GM12878 (cell line): ENCODE data around the gene DPY30. TPM values are rescaled to one million over a fixed set of nuclear protein-coding genes. Genes with fewer than 3 reads are reported as not detected.

ENCODE experiments used
- ATAC-seq: fragments of 200-7000 bp; cut with Tn5 transposase; 3 replicates; pipeline ENCODE4 v1.9.1; 2020; ENCODE audit warnings: mild to moderate bottlenecking, moderate library complexity
- BruUV-seq: library from RNA; stranded (reverse); fragments of 400-500 nt; replicated peaks from 2 replicates; lab custom pipeline; 2021; lab: Mats Ljungman, UMichigan
- CTCF ChIA-PET: fragments of 300-600 bp; sonication (Branson Sonifier 250); formaldehyde crosslinking; extraction: SDS; loops from one replicate; lab custom pipeline; 2021; ENCODE audit warnings: inconsistent platforms; lab: Yijun Ruan, JAX
- POLR2A ChIA-PET: fragments of 350-600 bp; formaldehyde crosslinking; extraction: SDS; loops from one replicate; lab custom pipeline; 2021; ENCODE audit warnings: inconsistent platforms; lab: Charles Lee
- RAD21 ChIA-PET: fragments of 300-600 bp; sonication (Branson Sonifier 250); formaldehyde crosslinking; loops from one replicate; lab custom pipeline; 2023; ENCODE audit warnings: antibody characterized with exemption; ENCODE audit not compliant: unreplicated experiment; lab: Charles Lee
- SMC1A ChIA-PET: fragments of 300-600 bp; sonication (Branson Sonifier 250); formaldehyde crosslinking; loops from one replicate; lab custom pipeline; 2023; ENCODE audit not compliant: unreplicated experiment, uncharacterized antibody; lab: Charles Lee
- DNase-seq: peaks from one replicate; pipeline ENCODE4 v3.0.0-alpha.2; 2011; ENCODE audit warnings: low read depth, low spot score
- FAIRE-seq: peaks from 3 replicates; lab custom pipeline; 2011; peaks lifted over from hg19 to GRCh38; lab: Jason Lieb, UNC
- H2AFZ ChIP-seq: 2 replicates; pipeline ENCODE4 v1.6.0; 2011; ENCODE audit warnings: low read depth, low read length, control low read depth; ENCODE audit not compliant: control insufficient read depth
- H3K27ac ChIP-seq: 2 replicates; pipeline ENCODE4 v1.5.1; 2011; ENCODE audit warnings: control low read depth; ENCODE audit not compliant: control insufficient read depth, insufficient read depth
- H3K27me3 ChIP-seq, 2 experiments: replicated peaks in 1 of 2; 2 replicates each; pipeline versions ENCODE4 v1.6.0 to v1.6.1; 2011; ENCODE audit warnings: low read length in 1 of 2; ENCODE audit not compliant: control insufficient read depth in 2 of 2, insufficient read depth in 2 of 2
- H3K36me3 ChIP-seq, 2 experiments: 2 replicates each; pipeline ENCODE4 v1.5.1; 2011; ENCODE audit warnings: low read length in 1 of 2; ENCODE audit not compliant: control insufficient read depth in 2 of 2, insufficient read depth in 2 of 2
- H3K4me1 ChIP-seq: 2 replicates; pipeline ENCODE4 v1.6.1; 2011; ENCODE audit warnings: mild to moderate bottlenecking, low read length, moderate library complexity, mixed read lengths; ENCODE audit not compliant: control insufficient read depth, insufficient read depth
- H3K4me2 ChIP-seq: 2 replicates; pipeline ENCODE4 v1.6.0; 2011; ENCODE audit warnings: control low read depth; ENCODE audit not compliant: control insufficient read depth, insufficient read depth
- H3K4me3 ChIP-seq: fragments of 200-600 bp; sonication (generic); 2 replicates; pipeline ENCODE4 v1.5.1; 2016
- H3K79me2 ChIP-seq: 2 replicates; pipeline ENCODE4 v1.6.0; 2011; ENCODE audit warnings: low read length; ENCODE audit not compliant: control insufficient read depth, insufficient read depth
- H3K9ac ChIP-seq: 2 replicates; pipeline ENCODE4 v1.8.0; 2011; ENCODE audit warnings: low read length, control low read depth, mixed read lengths; ENCODE audit not compliant: control insufficient read depth, insufficient read depth
- H3K9me3 ChIP-seq: replicated peaks from 3 replicates; pipeline ENCODE4 v1.5.1; 2011; ENCODE audit warnings: mild to moderate bottlenecking, low read length; ENCODE audit not compliant: control insufficient read depth, insufficient read depth
- H4K20me1 ChIP-seq: 2 replicates; pipeline ENCODE4 v1.6.0; 2011; ENCODE audit not compliant: control insufficient read depth, insufficient read depth
- CBX3 ChIP-seq: fragments of 200-600 bp; sonication (generic); IDR thresholded peaks from 2 replicates; pipeline ENCODE4 v1.6.1; 2016; ENCODE audit warnings: low read depth, borderline replicate concordance
- CHD1 ChIP-seq: IDR thresholded peaks from 2 replicates; pipeline ENCODE4 v1.6.1; 2012; ENCODE audit warnings: low read depth, low read length, improper control_type of control experiment
- ESRRA ChIP-seq: IDR thresholded peaks from 2 replicates; pipeline ENCODE4 v1.6.1; 2012; ENCODE audit warnings: mild to moderate bottlenecking, low read length, improper control_type of control experiment
- ETV6 ChIP-seq, 2 experiments: fragments of 450-650 bp in 1 of 2; IDR thresholded peaks in 1 of 2; conservative IDR thresholded peaks in 1 of 2; 2 replicates each; pipeline ENCODE4 v1.6.1; 2014; ENCODE audit warnings: antibody characterized with exemption in 1 of 2, borderline replicate concordance in 1 of 2, low read depth in 1 of 2, mild to moderate bottlenecking in 1 of 2, moderate library complexity in 1 of 2
- FOS ChIP-seq: IDR thresholded peaks from 3 replicates; pipeline ENCODE4 v1.6.1; 2011; ENCODE audit warnings: borderline replicate concordance; ENCODE audit not compliant: insufficient read length; ENCODE audit errors: extremely low read depth
- HDAC6 ChIP-seq: fragments of 200-600 bp; sonication (generic); IDR thresholded peaks from one replicate; pipeline ENCODE4 v1.8.0; 2017; ENCODE audit warnings: antibody characterized with exemption; ENCODE audit not compliant: unreplicated experiment
- KLF5 ChIP-seq: fragments of 450-650 bp; IDR thresholded peaks from 2 replicates; pipeline ENCODE4 v1.6.1; 2014; ENCODE audit warnings: mild to moderate bottlenecking; ENCODE audit not compliant: partially characterized antibody
- MEF2B ChIP-seq: fragments of 450-650 bp; IDR thresholded peaks from 2 replicates; pipeline ENCODE4 v1.6.1; 2018; ENCODE audit warnings: mild to moderate bottlenecking, moderate library complexity; ENCODE audit not compliant: partially characterized antibody, poor library complexity, severe bottlenecking
- SMAD5 ChIP-seq: IDR thresholded peaks from 2 replicates; pipeline ENCODE4 v1.6.1; 2016; ENCODE audit warnings: antibody characterized with exemption, low read depth
- SPI1 ChIP-seq: IDR thresholded peaks from 2 replicates; pipeline ENCODE4 v1.6.1; 2011; ENCODE audit warnings: low read depth, mild to moderate bottlenecking, low read length, moderate library complexity, borderline replicate concordance; ENCODE audit not compliant: insufficient read depth
- TCF3 ChIP-seq: IDR thresholded peaks from 2 replicates; pipeline ENCODE4 v1.6.1; 2012; ENCODE audit warnings: low read depth, mild to moderate bottlenecking, low read length, borderline replicate concordance; ENCODE audit not compliant: insufficient read depth
- TCF7 ChIP-seq: IDR thresholded peaks from 2 replicates; pipeline ENCODE4 v1.6.1; 2014; ENCODE audit warnings: antibody characterized with exemption, borderline replicate concordance
- WGBS: methylation state at CpG from one replicate; pipeline ENCODE4 v1.1.6; 2016; ENCODE audit warnings: low lambda C conversion rate; ENCODE audit not compliant: insufficient replicate concordance, insufficient coverage; ENCODE audit errors: missing lambda C conversion rate; 5-methylcytosine and 5-hydroxymethylcytosine counted together
- in situ Hi-C: fragments of 300-500 bp; cut with MboI; formaldehyde crosslinking; loops from 9 replicates; pipeline ENCODE4 v1.14.3; 2018; ENCODE audit warnings: mixed read lengths
- intact Hi-C: fragments of 100-400 bp; cut with micrococcal nuclease; formaldehyde crosslinking; loops from one replicate; pipeline ENCODE4 v1.14.2; 2022; ENCODE audit not compliant: unreplicated experiment
- polyA plus RNA-seq, 11 experiments: library from polyadenylated mRNA; depleted of rRNA in 4 of 11; unstranded in 6 of 11; stranded (reverse) in 5 of 11; fragments of >200 nt; fragmentation: Nextera tagmentation in 4 of 11; fragmentation: Illumina TruSeq in 1 of 11; extraction: Ambion mirVana in 4 of 11; extraction: Trizol in 1 of 11; gene quantifications; 1 replicate in 1 of 11; 2 replicates in 10 of 11; pipeline versions ENCODE4 v1.2.1 to v1.2.3, GENCODE V29; 2011 to 2016; ENCODE audit warnings: inconsistent platforms in 2 of 11, missing spikeins in 2 of 11, low read depth in 1 of 11
- total RNA-seq, 4 experiments: library from RNA; depleted of rRNA in 3 of 4; stranded (reverse); fragments of >200 nt in 3 of 4; fragmentation: Illumina TruSeq in 1 of 4; extraction: Trizol in 1 of 4; gene quantifications; 2 replicates each; pipeline versions ENCODE4 v1.2.1 to v1.2.3, GENCODE V29; 2013 to 2021
- TF ChIP-seq, protein P1 (sequence below): fragments of 450-650 bp; IDR thresholded peaks from 2 replicates; pipeline ENCODE4 v1.6.1; 2018; ENCODE audit warnings: mild to moderate bottlenecking, low read depth, moderate library complexity; ENCODE audit not compliant: partially characterized antibody

DPY30 gene
- total and polyA plus RNA-seq, 10 of the 15 experiments (the other 5 are each of a cell fraction or from before 2014, with no cell fraction given) = 45.8 to 307 (median 89.2) TPM

GRCh38 chr2:32003791-32004190, 35.8 kb downstream of the DPY30 start:
- H4K20me1 ChIP-seq = peaks cover 4% of the 10 kb centered on the region; the same call in 1 of the 2 replicates
- CTCF ChIA-PET = no interaction called here
- peak overlapping the region; percentile 48 for H3K4me2 ChIP-seq
- in situ Hi-C loops = no loop called here
- intact Hi-C loops = no loop called here
- no peaks in the 10 kb centered on the region for H3K9me3 ChIP-seq
- POLR2A ChIA-PET = interaction anchor here (1.6 to 2.1 kb wide), 2 partner anchors 24 to 36 kb away, joined by 4 to 7 read pairs; partner anchors contain the start of gene DPY30
- H3K27ac ChIP-seq = peak overlapping the region; percentile 24
- ATAC-seq = peak; percentile 5; the same call in 2 of the 3 replicates
- H3K4me3 ChIP-seq = no peak overlapping the region
- peaks cover 19% of the 10 kb centered on the region for H3K4me1 ChIP-seq
- BruUV-seq = no TSS peak
- H3K27me3 ChIP-seq = no peaks in the 10 kb centered on the region
- H2AFZ ChIP-seq = no peak overlapping the region
- DNase-seq = no peak
- no peak overlapping the region for H3K9ac ChIP-seq
- TF ChIP-seq ESRRA = no peak
- TF ChIP-seq MEF2B = no peak
- TF ChIP-seq CBX3 = no peak
- no peak for TF ChIP-seq TCF7
- TF ChIP-seq KLF5 = no peak
- TF ChIP-seq ETV6 (conservative IDR thresholded peaks at IDR 0.05 in 1 of 2, IDR thresholded peaks at IDR 0.05 in 1 of 2; ENCODE audit: borderline replicate concordance in 1 of 2, low read depth in 1 of 2) = no peak
- TF ChIP-seq, protein P1, sequence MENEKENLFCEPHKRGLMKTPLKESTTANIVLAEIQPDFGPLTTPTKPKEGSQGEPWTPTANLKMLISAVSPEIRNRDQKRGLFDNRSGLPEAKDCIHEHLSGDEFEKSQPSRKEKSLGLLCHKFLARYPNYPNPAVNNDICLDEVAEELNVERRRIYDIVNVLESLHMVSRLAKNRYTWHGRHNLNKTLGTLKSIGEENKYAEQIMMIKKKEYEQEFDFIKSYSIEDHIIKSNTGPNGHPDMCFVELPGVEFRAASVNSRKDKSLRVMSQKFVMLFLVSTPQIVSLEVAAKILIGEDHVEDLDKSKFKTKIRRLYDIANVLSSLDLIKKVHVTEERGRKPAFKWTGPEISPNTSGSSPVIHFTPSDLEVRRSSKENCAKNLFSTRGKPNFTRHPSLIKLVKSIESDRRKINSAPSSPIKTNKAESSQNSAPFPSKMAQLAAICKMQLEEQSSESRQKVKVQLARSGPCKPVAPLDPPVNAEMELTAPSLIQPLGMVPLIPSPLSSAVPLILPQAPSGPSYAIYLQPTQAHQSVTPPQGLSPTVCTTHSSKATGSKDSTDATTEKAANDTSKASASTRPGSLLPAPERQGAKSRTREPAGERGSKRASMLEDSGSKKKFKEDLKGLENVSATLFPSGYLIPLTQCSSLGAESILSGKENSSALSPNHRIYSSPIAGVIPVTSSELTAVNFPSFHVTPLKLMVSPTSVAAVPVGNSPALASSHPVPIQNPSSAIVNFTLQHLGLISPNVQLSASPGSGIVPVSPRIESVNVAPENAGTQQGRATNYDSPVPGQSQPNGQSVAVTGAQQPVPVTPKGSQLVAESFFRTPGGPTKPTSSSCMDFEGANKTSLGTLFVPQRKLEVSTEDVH = no peak
- TF ChIP-seq SMAD5 = no peak
- no peak for TF ChIP-seq TCF3
- no peak for TF ChIP-seq SPI1
- TF ChIP-seq CHD1 = no peak
- no peak for TF ChIP-seq FOS
- TF ChIP-seq HDAC6 = no peak
- H3K79me2 ChIP-seq = peaks cover 89% of the 10 kb centered on the region
- SMC1A ChIA-PET = interaction anchor here (0.5 to 2.5 kb wide), 10 partner anchors 10 to 101 kb away, joined by 3 to 12 read pairs (median 4); partner anchors contain the start of gene DPY30
- H3K36me3 ChIP-seq = no peaks in the 10 kb centered on the region
- 96% methylated on average over 2 of the region's 2 CpGs for WGBS
- FAIRE-seq = no peak
- RAD21 ChIA-PET = interaction anchor here (1.1 to 1.3 kb wide), 2 partner anchors 9 to 118 kb away, joined by 3 to 4 read pairs; no protein-coding TSS in a partner anchor
